ENCODE measurements around the gene UMODL1.

GRCh38 chr21:42130441-42130840, 59.3 kb downstream of the UMODL1 start:
- TF ChIP-seq PATZ1 (tag by site-specific recombination; IDR thresholded peaks at IDR 0.05) (no peak), ZNF140 (tag by site-specific recombination; IDR thresholded peaks at IDR 0.05) (no peak), ZFP41 (tag by site-specific recombination; IDR thresholded peaks at IDR 0.05; ENCODE audit: borderline replicate concordance) (no peak), CTCF (tag by site-specific recombination; IDR thresholded peaks at IDR 0.05) (no peak), PRDM10 (tag by site-specific recombination; IDR thresholded peaks at IDR 0.05) (no peak), TRIM28 (IDR thresholded peaks at IDR 0.05; ENCODE audit: borderline replicate concordance, low read length) (no peak), REST (tag by site-specific recombination; IDR thresholded peaks at IDR 0.05) (no peak), ZXDB (tag by site-specific recombination; IDR thresholded peaks at IDR 0.05) (no peak)

Data from HEK293 (cell line).